HG02610 (cell line): ENCODE results near the gene BOK.
"Not testable (repeated sequence)": the region's sequence is repeated elsewhere in the genome, so short reads cannot be mapped to it uniquely, and the experiment has no call there.

Experiments used
- ATAC-seq: cut with Tn5 transposase; IDR thresholded peaks from one replicate; pipeline ENCODE4 v1.9.1; 2021; ENCODE audit warnings: mild to moderate bottlenecking, moderate library complexity; ENCODE audit not compliant: unreplicated experiment

BOK gene

GRCh38 chr2:241571821-241572620 is 13.5 kb downstream of the BOK start:
- ATAC-seq, result no peak

- ATAC-seq, result not testable (repeated sequence)
Measured at GRCh38 chr2:241572915-241573651, 14.5 kb downstream of the BOK start.

GRCh38 chr2:241573741-241574140 is 15.2 kb downstream of the BOK start:
- no peak for ATAC-seq

GRCh38 chr2:241574911-241575623 is 16.5 kb downstream of the BOK start:
- ATAC-seq, result no peak

- no peak for ATAC-seq
Measured at GRCh38 chr2:241575624-241576292, 17.2 kb downstream of the BOK start.

DNA sequence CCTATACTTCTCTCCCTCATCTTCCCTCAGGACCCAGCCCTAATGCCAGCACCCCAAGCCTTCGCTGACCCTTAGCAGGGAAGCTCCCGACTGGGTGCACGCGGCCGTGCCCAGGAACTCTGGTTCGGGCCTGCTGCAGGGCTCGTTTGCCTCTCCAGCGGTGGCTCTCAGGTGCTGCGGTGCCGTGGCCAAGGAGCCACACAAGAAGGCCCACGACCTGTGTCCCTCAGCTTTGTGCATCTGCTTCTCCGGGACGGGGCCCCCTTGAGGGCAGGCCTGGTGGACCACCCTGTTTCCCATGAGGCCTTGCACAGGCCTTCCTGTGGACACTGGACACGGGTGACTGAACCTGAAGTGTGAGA is 17.7 kb downstream of the BOK start:
- no peak for ATAC-seq

- ATAC-seq, result no peak
Measured at GRCh38 chr2:241577413-241578122, 19.0 kb downstream of the BOK start.

- no peak for ATAC-seq
Measured at GRCh38 chr2:241579281-241579680, 20.7 kb downstream of the BOK start.

- ATAC-seq, result no peak
Measured at GRCh38 chr2:241582328-241582727, 23.8 kb downstream of the BOK start.

GRCh38 chr2:241582806-241583205 is 24.3 kb downstream of the BOK start:
- no peak for ATAC-seq

GRCh38 chr2:241584436-241584835 is 25.9 kb downstream of the BOK start:
- no peak for ATAC-seq

- no peak for ATAC-seq
Measured at GRCh38 chr2:241586564-241587264, 28.2 kb downstream of the BOK start.

DNA sequence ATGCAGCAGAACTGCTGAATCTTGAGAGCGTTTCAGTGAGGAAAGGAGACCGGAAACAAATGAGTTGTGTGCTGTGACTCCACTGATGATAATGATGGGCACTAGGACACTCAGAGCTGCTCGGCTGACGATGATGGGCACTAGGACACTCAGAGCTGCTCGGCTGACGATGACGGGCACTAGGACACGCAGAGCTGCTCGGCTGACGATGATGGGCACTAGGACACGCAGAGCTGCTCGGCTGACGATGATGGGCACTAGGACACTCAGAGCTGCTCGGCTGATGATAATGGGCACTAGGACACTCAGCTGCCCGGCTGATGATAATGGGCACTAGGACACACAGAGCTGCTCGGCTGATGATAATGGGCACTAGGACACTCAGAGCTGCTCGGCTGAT is 31.3 kb downstream of the BOK start:
- ATAC-seq, result not testable (repeated sequence)

DNA sequence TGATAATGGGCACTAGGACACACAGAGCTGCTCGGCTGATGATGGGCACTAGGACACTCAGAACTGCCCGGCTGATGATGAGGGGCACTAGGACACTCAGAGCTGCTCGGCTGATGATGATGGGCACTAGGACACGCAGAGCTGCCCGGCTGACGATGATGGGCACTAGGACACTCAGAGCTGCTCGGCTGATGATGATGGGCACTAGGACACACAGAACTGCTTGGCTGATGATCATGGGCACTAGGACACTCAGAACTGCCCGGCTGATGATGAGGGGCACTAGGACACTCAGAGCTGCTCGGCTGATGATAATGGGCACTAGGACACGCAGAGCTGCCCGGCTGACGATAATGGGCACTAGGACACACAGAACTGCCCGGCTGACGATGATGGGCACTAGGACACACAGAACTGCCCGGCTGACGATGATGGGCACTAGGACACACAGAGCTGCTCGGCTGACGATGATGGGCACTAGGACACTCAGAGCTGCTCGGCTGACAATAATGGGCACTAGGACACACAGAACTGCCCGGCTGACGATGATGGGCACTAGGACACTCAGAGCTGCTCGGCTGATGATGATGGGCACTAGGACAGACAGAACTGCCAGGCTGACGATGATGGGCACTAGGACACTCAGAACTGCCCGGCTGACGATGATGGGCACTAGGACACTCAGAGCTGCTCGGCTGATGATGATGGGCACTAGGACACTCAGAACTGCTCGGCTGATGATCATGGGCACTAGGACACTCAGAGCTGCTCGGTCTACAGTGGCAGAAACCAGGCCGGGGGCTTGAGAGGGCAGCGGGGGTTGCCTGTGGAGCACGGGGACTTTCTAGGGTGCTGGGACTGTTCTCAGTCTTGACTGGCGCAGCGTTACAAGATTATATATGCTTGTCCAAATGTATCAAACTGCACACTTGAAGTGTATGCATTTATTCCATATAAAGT is 32.2 kb downstream of the BOK start:
- not testable (repeated sequence) for ATAC-seq

DNA sequence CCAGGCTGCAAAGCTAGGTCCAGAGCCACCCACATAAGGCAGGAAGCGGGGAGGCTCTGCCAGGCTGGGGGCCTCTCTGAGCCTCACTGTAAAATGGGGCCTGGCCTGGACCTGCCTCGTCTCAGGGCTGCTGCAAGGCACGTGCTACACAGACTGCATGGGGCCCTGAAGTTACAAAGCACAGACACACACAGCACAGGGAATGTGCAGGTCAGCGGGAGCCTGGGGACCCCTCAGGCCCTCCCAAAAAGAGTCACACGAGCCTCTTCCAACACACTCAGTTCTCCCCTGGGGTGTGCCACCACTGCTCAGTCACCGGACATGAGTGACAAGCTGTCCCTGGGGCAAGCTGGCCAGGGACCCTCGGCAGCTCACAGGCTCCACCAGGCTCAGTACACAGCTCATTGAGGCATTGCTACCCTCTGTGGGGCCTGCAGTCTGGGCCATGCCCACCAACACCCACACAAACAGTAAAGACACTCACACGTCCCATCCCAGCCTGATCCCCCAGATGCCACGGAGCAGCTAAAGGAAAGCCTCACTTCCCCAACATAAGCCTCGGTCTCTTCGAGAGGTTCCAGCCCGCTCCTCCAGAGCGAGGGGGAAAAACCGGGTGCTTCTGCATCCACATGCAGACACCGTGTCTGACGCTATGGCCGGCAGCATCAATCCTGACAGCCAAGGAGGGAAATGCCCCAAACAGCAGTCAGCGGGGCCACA is 33.7 kb downstream of the BOK start:
- no peak for ATAC-seq

- ATAC-seq, result no peak
Measured at GRCh38 chr2:241593271-241593670, 34.7 kb downstream of the BOK start.

- no peak for ATAC-seq
Measured at GRCh38 chr2:241595600-241596140, 37.1 kb downstream of the BOK start.

DNA sequence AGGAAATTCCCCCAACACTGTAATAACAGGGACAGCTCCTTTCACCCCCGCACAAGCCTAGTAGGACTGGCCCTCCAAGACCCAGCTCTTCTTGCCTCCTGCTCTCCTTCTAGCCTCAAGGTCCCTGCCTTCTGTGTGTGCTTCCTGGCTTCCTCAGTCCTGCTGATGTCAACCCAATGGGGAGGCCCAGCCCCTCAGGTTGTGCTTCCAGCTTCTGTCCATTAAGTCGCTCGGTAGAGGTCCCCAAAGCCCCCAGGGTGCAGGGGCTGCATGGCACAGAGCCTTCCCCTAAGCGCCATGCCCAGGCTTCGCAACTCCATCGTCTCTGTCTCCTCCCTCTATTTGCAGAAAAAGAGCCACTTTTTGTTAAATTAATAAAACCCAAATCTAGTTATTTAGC is 39.0 kb downstream of the BOK start:
- no peak for ATAC-seq
